GM23338 (cell line): ENCODE results near the gene BTBD9. TPM values are rescaled to one million over a fixed set of nuclear protein-coding genes. Genes with fewer than 3 reads are reported as not detected.

ENCODE experiments used
- ATAC-seq: fragments of 200-7000 bp; cut with Tn5 transposase; 3 replicates; pipeline ENCODE4 v1.9.1; 2020
- DNase-seq: peaks from one replicate; pipeline ENCODE4 v3.0.0-alpha.2; 2015; ENCODE audit warnings: low spot score
- H2AFZ ChIP-seq: fragments of 200-600 bp; sonication (generic); 2 replicates; pipeline ENCODE4 v1.8.0; 2016; ENCODE audit warnings: antibody characterized with exemption, mild to moderate bottlenecking, moderate library complexity
- H3F3A ChIP-seq: fragments of 200-600 bp; sonication (generic); replicated peaks from 2 replicates; pipeline ENCODE4 v1.8.0; 2017; ENCODE audit warnings: antibody characterized with exemption, mixed run types, low read depth
- H3K27ac ChIP-seq: fragments of 200-600 bp; sonication (generic); 2 replicates; pipeline ENCODE4 v1.6.1; 2016; ENCODE audit warnings: low read depth
- H3K27me3 ChIP-seq: fragments of 200-600 bp; sonication (generic); 2 replicates; pipeline ENCODE4 v1.8.0; 2016; ENCODE audit warnings: mild to moderate bottlenecking, mixed run types, moderate library complexity; ENCODE audit not compliant: insufficient read depth
- H3K36me3 ChIP-seq: fragments of 200-600 bp; sonication (generic); 2 replicates; pipeline ENCODE4 v1.8.0; 2016; ENCODE audit warnings: mild to moderate bottlenecking; ENCODE audit not compliant: insufficient read depth
- H3K4me1 ChIP-seq: fragments of 200-600 bp; sonication (generic); 2 replicates; pipeline ENCODE4 v1.8.0; 2016; ENCODE audit warnings: mild to moderate bottlenecking, moderate library complexity; ENCODE audit not compliant: insufficient read depth
- H3K4me2 ChIP-seq: fragments of 200-600 bp; sonication (generic); 2 replicates; pipeline ENCODE4 v1.7.1; 2017; ENCODE audit warnings: mixed run types
- H3K4me3 ChIP-seq: fragments of 200-600 bp; sonication (generic); 2 replicates; pipeline ENCODE4 v1.6.1; 2016; ENCODE audit warnings: mixed run types
- H3K79me2 ChIP-seq: fragments of 200-600 bp; sonication (generic); replicated peaks from 2 replicates; pipeline ENCODE4 v1.8.0; 2017; ENCODE audit warnings: mild to moderate bottlenecking; ENCODE audit not compliant: insufficient read depth
- H3K9me2 ChIP-seq: fragments of 200-600 bp; sonication (generic); 2 replicates; pipeline ENCODE4 v1.8.0; 2017; ENCODE audit not compliant: insufficient read depth
- H4K20me1 ChIP-seq: fragments of 200-600 bp; sonication (generic); replicated peaks from 2 replicates; pipeline ENCODE4 v1.8.0; 2017; ENCODE audit warnings: mild to moderate bottlenecking; ENCODE audit not compliant: insufficient read depth
- H3K27ac Mint-ChIP-seq: 2 replicates; pipeline ENCODE4 v1.8.0; 2020; ENCODE audit warnings: inconsistent platforms, mild to moderate bottlenecking, moderate library complexity, mixed read lengths
- H3K27me3 Mint-ChIP-seq: 3 replicates; pipeline ENCODE4 v1.8.0; 2022; ENCODE audit warnings: low read depth, mild to moderate bottlenecking, moderate library complexity, mixed read lengths, inconsistent platforms; ENCODE audit not compliant: insufficient read depth, poor library complexity
- H3K36me3 Mint-ChIP-seq: 3 replicates; pipeline ENCODE4 v1.8.0; 2021; ENCODE audit warnings: low read depth, mild to moderate bottlenecking, inconsistent platforms, moderate library complexity, mixed read lengths
- H3K4me1 Mint-ChIP-seq: 3 replicates; pipeline ENCODE4 v1.8.0; 2020; ENCODE audit warnings: mild to moderate bottlenecking, inconsistent platforms, mixed read lengths
- H3K4me3 Mint-ChIP-seq: 3 replicates; pipeline ENCODE4 v1.8.0; 2021; ENCODE audit warnings: moderate library complexity, mild to moderate bottlenecking, inconsistent platforms, mixed read lengths
- H3K9me3 Mint-ChIP-seq: 3 replicates; pipeline ENCODE4 v1.8.0; 2020; ENCODE audit warnings: moderate library complexity, mild to moderate bottlenecking, inconsistent platforms, mixed read lengths
- CREB1 ChIP-seq: fragments of 250-450 bp; sonication (Bioruptor Pico); IDR thresholded peaks from 2 replicates; pipeline ENCODE4 v1.5.0; 2020; ENCODE audit warnings: low read depth, mild to moderate bottlenecking, moderate library complexity
- EZH2 ChIP-seq: fragments of 200-600 bp; sonication (generic); IDR thresholded peaks from one replicate; pipeline ENCODE4 v1.8.0; 2017; ENCODE audit warnings: antibody characterized with exemption, mild to moderate bottlenecking, low read depth; ENCODE audit not compliant: unreplicated experiment
- EZH2phosphoT487 ChIP-seq: fragments of 200-600 bp; sonication (generic); IDR thresholded peaks from one replicate; pipeline ENCODE4 v1.8.1; 2018; ENCODE audit warnings: antibody characterized with exemption; ENCODE audit not compliant: unreplicated experiment
- JUNB ChIP-seq: IDR thresholded peaks from one replicate; pipeline ENCODE4 v1.6.1; 2016; ENCODE audit warnings: antibody characterized with exemption; ENCODE audit not compliant: unreplicated experiment
- NANOG ChIP-seq: IDR thresholded peaks from 2 replicates; pipeline ENCODE4 v1.6.1; 2016; ENCODE audit warnings: antibody characterized with exemption, borderline replicate concordance
- POLR2AphosphoS5 ChIP-seq: IDR thresholded peaks from 2 replicates; pipeline ENCODE4 v1.6.1; 2016; ENCODE audit warnings: antibody characterized with exemption, low read depth
- ZNF114 ChIP-seq: fragments of 250-450 bp; sonication (Bioruptor Pico); IDR thresholded peaks from 2 replicates; pipeline ENCODE4 v1.5.0; 2020; ENCODE audit warnings: mild to moderate bottlenecking, moderate library complexity
- ZNF331 ChIP-seq: fragments of 250-450 bp; sonication (Bioruptor Pico); IDR thresholded peaks from 2 replicates; pipeline ENCODE4 v1.5.0; 2020; ENCODE audit warnings: low read depth, mild to moderate bottlenecking, moderate library complexity
- polyA plus RNA-seq: library from polyadenylated mRNA; unstranded; fragments of >200 nt; fragmentation: Nextera tagmentation; extraction: Ambion mirVana; gene quantifications from 2 replicates; pipeline ENCODE4 v1.2.1, GENCODE V29; 2016
- total RNA-seq: library from RNA; depleted of rRNA; stranded (reverse); fragments of >200 nt; shearing (Covaris generic); gene quantifications from 2 replicates; pipeline ENCODE4 v1.2.3, GENCODE V29; 2014
- TF ChIP-seq, protein P1 (sequence below): IDR thresholded peaks from 2 replicates; pipeline ENCODE4 v1.6.1; 2016; ENCODE audit warnings: antibody characterized with exemption
- TF ChIP-seq, protein P2 (sequence below): fragments of 250-450 bp; sonication (Bioruptor Pico); IDR thresholded peaks from 2 replicates; pipeline ENCODE4 v1.5.0; 2020; ENCODE audit warnings: mild to moderate bottlenecking, moderate library complexity
- TF ChIP-seq, protein P3 (sequence below), 2 experiments: fragments of 200-600 bp in 1 of 2; sonication (generic) in 1 of 2; conservative IDR thresholded peaks; 2 replicates each; pipeline versions ENCODE4 v1.5.1 to v1.6.1; 2016 to 2017; ENCODE audit warnings: antibody characterized with exemption in 2 of 2, low read depth in 2 of 2, mild to moderate bottlenecking in 2 of 2, moderate library complexity in 1 of 2

The BTBD9 gene
- total and polyA plus RNA-seq, 2 experiments from 2014 or later, result 4.2 to 5.3 TPM

DNA sequence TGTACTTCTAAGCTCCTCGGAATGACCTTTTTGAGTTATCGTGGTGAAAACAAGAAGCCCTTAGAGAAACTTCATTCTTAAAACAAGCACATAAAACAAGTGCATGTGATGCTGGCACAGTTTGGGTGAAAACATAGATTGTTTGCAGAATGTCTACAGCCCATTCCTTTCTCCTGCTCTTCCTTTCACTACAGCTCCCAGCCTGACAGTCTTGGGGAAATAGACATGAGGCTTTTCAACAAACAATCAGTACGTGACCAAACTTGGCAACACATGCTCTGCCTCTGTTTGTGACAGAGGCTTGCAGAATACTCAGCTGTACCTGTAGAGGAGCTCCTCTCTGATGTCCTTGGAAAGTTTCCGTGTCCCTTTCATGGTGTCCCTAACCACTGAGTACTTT lies 498.6 kb downstream of the BTBD9 start:
- H3K79me2 ChIP-seq, result peaks cover 6% of the 10 kb centered on the region; the same call in 1 of the 2 replicates
- H2AFZ ChIP-seq, result no peak overlapping the region
- H3K4me1 ChIP-seq, result peaks cover 52% of the 10 kb centered on the region
- TF ChIP-seq EZH2 (no peak), JUNB (no peak), CREB1 (CRISPR knock-in tag) (no peak), NANOG (no peak)
- TF ChIP-seq, protein P1, sequence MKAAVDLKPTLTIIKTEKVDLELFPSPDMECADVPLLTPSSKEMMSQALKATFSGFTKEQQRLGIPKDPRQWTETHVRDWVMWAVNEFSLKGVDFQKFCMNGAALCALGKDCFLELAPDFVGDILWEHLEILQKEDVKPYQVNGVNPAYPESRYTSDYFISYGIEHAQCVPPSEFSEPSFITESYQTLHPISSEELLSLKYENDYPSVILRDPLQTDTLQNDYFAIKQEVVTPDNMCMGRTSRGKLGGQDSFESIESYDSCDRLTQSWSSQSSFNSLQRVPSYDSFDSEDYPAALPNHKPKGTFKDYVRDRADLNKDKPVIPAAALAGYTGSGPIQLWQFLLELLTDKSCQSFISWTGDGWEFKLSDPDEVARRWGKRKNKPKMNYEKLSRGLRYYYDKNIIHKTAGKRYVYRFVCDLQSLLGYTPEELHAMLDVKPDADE, result no peak
- H3K27ac ChIP-seq, result no peak overlapping the region
- no peak overlapping the region for H3K4me2 ChIP-seq
- 0 out of 2 replicates have a peak, but pooled peaks cover 3% of the 10 kb centered on the region for H3K9me2 ChIP-seq
- H4K20me1 ChIP-seq, result no peaks in the 10 kb centered on the region; the same call in 1 of the 2 replicates
- no peak overlapping the region for H3K27ac Mint-ChIP-seq
- H3K27me3 Mint-ChIP-seq, result peaks cover 7% of the 10 kb centered on the region
- no peaks in the 10 kb centered on the region for H3K36me3 ChIP-seq
- DNase-seq (no peak), ATAC-seq (no peak)
- H3K4me3 Mint-ChIP-seq, result no peak overlapping the region; the same call in 2 of the 3 replicates
- no peaks in the 10 kb centered on the region; the same call in 2 of the 3 replicates for H3K9me3 Mint-ChIP-seq
- peaks cover 80% of the 10 kb centered on the region for H3K4me1 Mint-ChIP-seq
- H3K27me3 ChIP-seq, result no peaks in the 10 kb centered on the region
- H3F3A ChIP-seq, result no peaks in the 10 kb centered on the region
- peaks cover 3% of the 10 kb centered on the region; the same call in 1 of the 3 replicates for H3K36me3 Mint-ChIP-seq
- no peak overlapping the region for H3K4me3 ChIP-seq

DNA sequence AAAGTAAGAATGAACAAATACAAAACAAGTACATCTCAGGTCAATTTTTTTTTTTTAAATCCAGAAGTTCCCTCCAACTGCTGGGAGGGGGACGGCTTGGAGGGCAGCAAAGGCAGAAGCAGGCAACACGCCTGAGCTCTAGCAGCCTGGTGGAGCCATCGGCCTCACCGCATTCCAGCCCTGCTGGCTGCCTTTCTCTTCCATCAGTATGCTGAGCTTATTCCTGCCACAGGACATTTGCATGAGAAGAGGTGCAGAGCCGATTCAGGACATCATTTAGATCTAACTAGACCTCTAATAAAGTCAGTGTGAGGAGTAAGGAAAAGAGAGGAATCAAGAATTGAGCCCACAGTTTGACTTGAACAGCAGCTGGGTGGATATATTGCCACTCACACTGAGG lies 501.4 kb downstream of the BTBD9 start:
- DNase-seq (peak; percentile 91), ATAC-seq (peak; percentile 94)
- peaks cover 6% of the 10 kb centered on the region; the same call in 1 of the 2 replicates for H3K79me2 ChIP-seq
- no peaks in the 10 kb centered on the region; the same call in 2 of the 3 replicates for H3K9me3 Mint-ChIP-seq
- peaks cover 3% of the 10 kb centered on the region; the same call in 1 of the 3 replicates for H3K36me3 Mint-ChIP-seq
- H4K20me1 ChIP-seq, result no peaks in the 10 kb centered on the region; the same call in 1 of the 2 replicates
- H3K4me2 ChIP-seq, result peak overlapping the region; percentile 60
- H3K27ac ChIP-seq, result peak overlapping the region; percentile 80
- H3K9me2 ChIP-seq, result 0 out of 2 replicates have a peak, but pooled peaks cover 3% of the 10 kb centered on the region
- H3K4me3 ChIP-seq, result no peak overlapping the region
- H3K27me3 Mint-ChIP-seq, result peaks cover 3% of the 10 kb centered on the region
- no peaks in the 10 kb centered on the region for H3K27me3 ChIP-seq
- H2AFZ ChIP-seq, result no peak overlapping the region
- peak overlapping the region; percentile 7; the same call in 1 of the 2 replicates for H3K27ac Mint-ChIP-seq
- H3F3A ChIP-seq, result no peaks in the 10 kb centered on the region
- H3K4me1 Mint-ChIP-seq, result peaks cover 62% of the 10 kb centered on the region
- H3K36me3 ChIP-seq, result no peaks in the 10 kb centered on the region
- H3K4me3 Mint-ChIP-seq, result peak overlapping the region; percentile 44; the same call in 2 of the 3 replicates
- peaks cover 33% of the 10 kb centered on the region for H3K4me1 ChIP-seq
- TF ChIP-seq POLR2AphosphoS5 (no peak), JUNB (no peak), ZNF331 (no peak), NANOG (peak; percentile 51; the same call in 1 of the 2 replicates), EZH2phosphoT487 (no peak), CREB1 (CRISPR knock-in tag) (no peak), ZNF114 (no peak)
- TF ChIP-seq, protein P1, result no peak
- TF ChIP-seq, protein P2, sequence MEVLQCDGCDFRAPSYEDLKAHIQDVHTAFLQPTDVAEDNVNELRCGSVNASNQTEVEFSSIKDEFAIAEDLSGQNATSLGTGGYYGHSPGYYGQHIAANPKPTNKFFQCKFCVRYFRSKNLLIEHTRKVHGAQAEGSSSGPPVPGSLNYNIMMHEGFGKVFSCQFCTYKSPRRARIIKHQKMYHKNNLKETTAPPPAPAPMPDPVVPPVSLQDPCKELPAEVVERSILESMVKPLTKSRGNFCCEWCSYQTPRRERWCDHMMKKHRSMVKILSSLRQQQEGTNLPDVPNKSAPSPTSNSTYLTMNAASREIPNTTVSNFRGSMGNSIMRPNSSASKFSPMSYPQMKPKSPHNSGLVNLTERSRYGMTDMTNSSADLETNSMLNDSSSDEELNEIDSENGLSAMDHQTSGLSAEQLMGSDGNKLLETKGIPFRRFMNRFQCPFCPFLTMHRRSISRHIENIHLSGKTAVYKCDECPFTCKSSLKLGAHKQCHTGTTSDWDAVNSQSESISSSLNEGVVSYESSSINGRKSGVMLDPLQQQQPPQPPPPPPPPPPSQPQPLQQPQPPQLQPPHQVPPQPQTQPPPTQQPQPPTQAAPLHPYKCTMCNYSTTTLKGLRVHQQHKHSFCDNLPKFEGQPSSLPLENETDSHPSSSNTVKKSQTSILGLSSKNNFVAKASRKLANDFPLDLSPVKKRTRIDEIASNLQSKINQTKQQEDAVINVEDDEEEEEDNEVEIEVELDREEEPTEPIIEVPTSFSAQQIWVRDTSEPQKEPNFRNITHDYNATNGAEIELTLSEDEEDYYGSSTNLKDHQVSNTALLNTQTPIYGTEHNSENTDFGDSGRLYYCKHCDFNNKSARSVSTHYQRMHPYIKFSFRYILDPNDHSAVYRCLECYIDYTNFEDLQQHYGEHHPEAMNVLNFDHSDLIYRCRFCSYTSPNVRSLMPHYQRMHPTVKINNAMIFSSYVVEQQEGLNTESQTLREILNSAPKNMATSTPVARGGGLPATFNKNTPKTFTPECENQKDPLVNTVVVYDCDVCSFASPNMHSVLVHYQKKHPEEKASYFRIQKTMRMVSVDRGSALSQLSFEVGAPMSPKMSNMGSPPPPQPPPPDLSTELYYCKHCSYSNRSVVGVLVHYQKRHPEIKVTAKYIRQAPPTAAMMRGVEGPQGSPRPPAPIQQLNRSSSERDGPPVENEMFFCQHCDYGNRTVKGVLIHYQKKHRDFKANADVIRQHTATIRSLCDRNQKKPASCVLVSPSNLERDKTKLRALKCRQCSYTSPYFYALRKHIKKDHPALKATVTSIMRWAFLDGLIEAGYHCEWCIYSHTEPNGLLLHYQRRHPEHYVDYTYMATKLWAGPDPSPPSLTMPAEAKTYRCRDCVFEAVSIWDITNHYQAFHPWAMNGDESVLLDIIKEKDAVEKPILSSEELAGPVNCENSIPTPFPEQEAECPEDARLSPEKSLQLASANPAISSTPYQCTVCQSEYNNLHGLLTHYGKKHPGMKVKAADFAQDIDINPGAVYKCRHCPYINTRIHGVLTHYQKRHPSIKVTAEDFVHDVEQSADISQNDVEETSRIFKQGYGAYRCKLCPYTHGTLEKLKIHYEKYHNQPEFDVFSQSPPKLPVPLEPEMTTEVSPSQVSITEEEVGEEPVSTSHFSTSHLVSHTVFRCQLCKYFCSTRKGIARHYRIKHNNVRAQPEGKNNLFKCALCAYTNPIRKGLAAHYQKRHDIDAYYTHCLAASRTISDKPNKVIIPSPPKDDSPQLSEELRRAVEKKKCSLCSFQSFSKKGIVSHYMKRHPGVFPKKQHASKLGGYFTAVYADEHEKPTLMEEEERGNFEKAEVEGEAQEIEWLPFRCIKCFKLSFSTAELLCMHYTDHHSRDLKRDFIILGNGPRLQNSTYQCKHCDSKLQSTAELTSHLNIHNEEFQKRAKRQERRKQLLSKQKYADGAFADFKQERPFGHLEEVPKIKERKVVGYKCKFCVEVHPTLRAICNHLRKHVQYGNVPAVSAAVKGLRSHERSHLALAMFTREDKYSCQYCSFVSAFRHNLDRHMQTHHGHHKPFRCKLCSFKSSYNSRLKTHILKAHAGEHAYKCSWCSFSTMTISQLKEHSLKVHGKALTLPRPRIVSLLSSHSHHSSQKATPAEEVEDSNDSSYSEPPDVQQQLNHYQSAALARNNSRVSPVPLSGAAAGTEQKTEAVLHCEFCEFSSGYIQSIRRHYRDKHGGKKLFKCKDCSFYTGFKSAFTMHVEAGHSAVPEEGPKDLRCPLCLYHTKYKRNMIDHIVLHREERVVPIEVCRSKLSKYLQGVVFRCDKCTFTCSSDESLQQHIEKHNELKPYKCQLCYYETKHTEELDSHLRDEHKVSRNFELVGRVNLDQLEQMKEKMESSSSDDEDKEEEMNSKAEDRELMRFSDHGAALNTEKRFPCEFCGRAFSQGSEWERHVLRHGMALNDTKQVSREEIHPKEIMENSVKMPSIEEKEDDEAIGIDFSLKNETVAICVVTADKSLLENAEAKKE (CRISPR knock-in tag), result peak; percentile 73
- TF ChIP-seq, protein P3, sequence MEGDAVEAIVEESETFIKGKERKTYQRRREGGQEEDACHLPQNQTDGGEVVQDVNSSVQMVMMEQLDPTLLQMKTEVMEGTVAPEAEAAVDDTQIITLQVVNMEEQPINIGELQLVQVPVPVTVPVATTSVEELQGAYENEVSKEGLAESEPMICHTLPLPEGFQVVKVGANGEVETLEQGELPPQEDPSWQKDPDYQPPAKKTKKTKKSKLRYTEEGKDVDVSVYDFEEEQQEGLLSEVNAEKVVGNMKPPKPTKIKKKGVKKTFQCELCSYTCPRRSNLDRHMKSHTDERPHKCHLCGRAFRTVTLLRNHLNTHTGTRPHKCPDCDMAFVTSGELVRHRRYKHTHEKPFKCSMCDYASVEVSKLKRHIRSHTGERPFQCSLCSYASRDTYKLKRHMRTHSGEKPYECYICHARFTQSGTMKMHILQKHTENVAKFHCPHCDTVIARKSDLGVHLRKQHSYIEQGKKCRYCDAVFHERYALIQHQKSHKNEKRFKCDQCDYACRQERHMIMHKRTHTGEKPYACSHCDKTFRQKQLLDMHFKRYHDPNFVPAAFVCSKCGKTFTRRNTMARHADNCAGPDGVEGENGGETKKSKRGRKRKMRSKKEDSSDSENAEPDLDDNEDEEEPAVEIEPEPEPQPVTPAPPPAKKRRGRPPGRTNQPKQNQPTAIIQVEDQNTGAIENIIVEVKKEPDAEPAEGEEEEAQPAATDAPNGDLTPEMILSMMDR (conservative IDR thresholded peaks at IDR 0.05; ENCODE audit: low read depth in 2 of 2), result no peak
